HL-60 (cell line): ENCODE results near the gene MYCBP2.
"Not testable (repeated sequence)": the region's sequence is repeated elsewhere in the genome, so short reads cannot be mapped to it uniquely, and the experiment has no call there.

Experiments
- DNase-seq, 2 experiments: peaks; one replicate each; pipeline ENCODE4 v3.0.0-alpha.2; 2010 to 2020; ENCODE audit warnings: low read depth in 1 of 2, low spot score in 1 of 2
- H3K27ac ChIP-seq: fragments of 250-450 bp; sonication (Bioruptor Pico); replicated peaks from 2 replicates; pipeline ENCODE4 v1.5.1; 2020; ENCODE audit warnings: mild to moderate bottlenecking, moderate library complexity
- H3K27me3 ChIP-seq: fragments of 250-450 bp; sonication (Bioruptor Pico); 2 replicates; pipeline ENCODE4 v1.5.1; 2021; ENCODE audit warnings: mild to moderate bottlenecking, moderate library complexity; ENCODE audit not compliant: insufficient read depth, poor library complexity, severe bottlenecking
- H3K4me3 ChIP-seq: replicated peaks from 2 replicates; pipeline ENCODE4 v1.5.1; 2011; ENCODE audit warnings: mild to moderate bottlenecking, control low read depth, low read length; ENCODE audit not compliant: insufficient read depth
- CTCF ChIP-seq: IDR thresholded peaks from one replicate; pipeline ENCODE4 v1.5.1; 2011; ENCODE audit warnings: low read length, control low read depth, inconsistent platforms; ENCODE audit not compliant: insufficient read depth
- GABPA ChIP-seq: IDR thresholded peaks from 2 replicates; pipeline ENCODE4 v1.6.1; 2012; ENCODE audit warnings: low read depth
- POLR2AphosphoS5 ChIP-seq: IDR thresholded peaks from 2 replicates; pipeline ENCODE4 v1.6.1; 2012; ENCODE audit warnings: low read depth
- REST ChIP-seq: IDR thresholded peaks from 2 replicates; pipeline ENCODE4 v1.6.1; 2012; ENCODE audit warnings: low read depth; ENCODE audit not compliant: insufficient replicate concordance
- SPI1 ChIP-seq: IDR thresholded peaks from 2 replicates; pipeline ENCODE4 v1.6.1; 2012; ENCODE audit warnings: low read depth, mild to moderate bottlenecking, borderline replicate concordance

MYCBP2 gene

DNA sequence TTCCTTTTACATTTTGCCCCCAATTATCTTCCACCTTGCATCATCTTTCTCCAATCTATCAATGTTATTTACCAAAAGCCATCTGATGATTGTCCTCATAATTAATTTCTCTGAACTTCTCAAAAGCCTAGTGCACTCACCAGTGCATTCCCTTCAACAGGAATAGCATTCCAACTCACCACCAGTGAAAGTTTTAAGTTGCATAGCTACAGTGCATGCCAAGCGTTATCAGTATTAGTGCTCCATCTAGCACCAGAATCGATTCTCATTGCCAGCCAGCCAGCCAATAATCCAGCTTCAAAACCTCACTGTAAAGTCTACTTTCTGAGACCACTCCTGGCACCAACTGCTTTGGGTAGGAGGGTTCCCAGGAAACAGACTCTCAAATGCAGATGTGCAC, 7.4 kb downstream of the MYCBP2 start:
- Histone ChIP-seq H3K27ac (no peak overlapping the region), H3K4me3 (no peak overlapping the region), H3K27me3 (no peaks in the 10 kb centered on the region)
- no peak for DNase-seq
- TF ChIP-seq REST (no peak), POLR2AphosphoS5 (no peak), CTCF (no peak), SPI1 (no peak), GABPA (no peak)

DNA sequence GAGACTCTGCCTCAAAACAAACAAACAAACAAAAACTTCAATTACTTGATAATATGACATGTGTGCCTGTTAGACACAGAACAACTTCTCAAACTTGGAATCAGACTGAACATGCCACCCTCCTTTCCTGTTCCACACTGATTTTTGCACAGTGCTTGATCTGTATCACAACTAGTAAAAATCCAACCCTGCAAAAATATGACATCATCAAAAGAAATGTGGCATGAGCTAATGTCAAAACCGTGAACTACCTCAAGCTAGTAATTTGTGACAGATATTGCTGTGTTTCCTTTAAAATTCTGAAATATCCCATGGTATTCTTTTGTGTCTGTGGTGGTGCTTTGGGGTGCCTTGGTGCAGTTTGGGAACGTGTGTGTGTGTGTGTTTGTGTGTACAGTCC, 8.2 kb downstream of the MYCBP2 start:
- DNase-seq, result no peak
- Histone ChIP-seq H3K27me3 (no peaks in the 10 kb centered on the region), H3K4me3 (no peak overlapping the region), H3K27ac (no peak overlapping the region)
- TF ChIP-seq SPI1, result no peak
- TF ChIP-seq REST, result no peak
- TF ChIP-seq GABPA, result no peak
- TF ChIP-seq POLR2AphosphoS5, result no peak
- no peak for TF ChIP-seq CTCF

- no peak for TF ChIP-seq CTCF
- TF ChIP-seq SPI1, result no peak
- TF ChIP-seq POLR2AphosphoS5, result no peak
- TF ChIP-seq GABPA, result no peak
- no peak for TF ChIP-seq REST
- DNase-seq, result no peak
- no peak overlapping the region for H3K27ac ChIP-seq
- H3K27me3 ChIP-seq, result no peaks in the 10 kb centered on the region
- no peak overlapping the region for H3K4me3 ChIP-seq
These were observed 10.5 kb downstream of the MYCBP2 start for GRCh38 chr13:77316430-77316829.

- DNase-seq, H3K27ac ChIP-seq, H3K4me3 ChIP-seq, H3K27me3 ChIP-seq: not testable (repeated sequence)
These were observed 11.4 kb downstream of the MYCBP2 start for GRCh38 chr13:77315509-77315908.
